22Rv1 (cell line): ENCODE measurements around the gene IL17RA.

Experiments used
- H3K27ac ChIP-seq: fragments of 450-650 bp; 2 replicates; pipeline ENCODE4 v1.5.1; 2017
- CTCF ChIP-seq: fragments of 450-650 bp; IDR thresholded peaks from 2 replicates; pipeline ENCODE4 v1.5.1; 2017; ENCODE audit warnings: mild to moderate bottlenecking
- ZFX ChIP-seq: fragments of 450-650 bp; IDR thresholded peaks from 2 replicates; pipeline ENCODE4 v1.6.1; 2017; ENCODE audit warnings: antibody characterized with exemption, borderline replicate concordance

The IL17RA gene

GRCh38 chr22:17109113-17109865, 24.5 kb downstream of the IL17RA start:
- no peak overlapping the region for H3K27ac ChIP-seq
- TF ChIP-seq ZFX: no peak

- TF ChIP-seq ZFX: no peak
- no peak for TF ChIP-seq CTCF
- no peak overlapping the region for H3K27ac ChIP-seq
These were observed 25.2 kb downstream of the IL17RA start for GRCh38 chr22:17109976-17110375.

GRCh38 chr22:17110791-17111550, 26.2 kb downstream of the IL17RA start:
- TF ChIP-seq CTCF (no peak), ZFX (no peak)
- no peak overlapping the region for H3K27ac ChIP-seq

DNA sequence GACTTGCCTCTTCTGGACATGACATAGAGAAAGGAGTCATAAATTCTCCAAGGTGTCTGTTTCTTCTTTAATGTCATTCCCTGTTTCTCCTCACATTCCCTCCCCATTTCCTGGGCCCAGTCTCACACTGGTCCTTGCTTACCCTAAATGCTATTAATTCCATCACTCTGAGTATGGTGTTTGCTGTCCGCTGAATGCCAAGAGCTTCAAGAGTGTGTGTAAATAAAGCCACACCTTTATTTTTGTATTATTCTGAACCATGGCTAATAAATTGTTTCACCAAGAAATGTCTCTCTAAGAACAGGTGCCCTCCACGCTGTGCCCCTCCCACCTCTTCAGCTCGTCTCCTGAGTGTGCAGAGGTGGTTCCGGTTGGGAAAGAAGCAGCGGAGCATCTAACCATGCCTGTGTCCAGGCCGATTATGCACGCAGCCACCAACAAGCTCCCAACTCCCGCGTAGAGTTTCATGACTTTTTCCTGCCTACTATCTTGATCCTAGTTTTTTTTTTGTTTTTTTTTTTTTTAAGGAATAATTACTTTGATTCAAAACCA, 27.8 kb downstream of the IL17RA start:
- TF ChIP-seq CTCF (no peak), ZFX (no peak)
- no peak overlapping the region for H3K27ac ChIP-seq

DNA sequence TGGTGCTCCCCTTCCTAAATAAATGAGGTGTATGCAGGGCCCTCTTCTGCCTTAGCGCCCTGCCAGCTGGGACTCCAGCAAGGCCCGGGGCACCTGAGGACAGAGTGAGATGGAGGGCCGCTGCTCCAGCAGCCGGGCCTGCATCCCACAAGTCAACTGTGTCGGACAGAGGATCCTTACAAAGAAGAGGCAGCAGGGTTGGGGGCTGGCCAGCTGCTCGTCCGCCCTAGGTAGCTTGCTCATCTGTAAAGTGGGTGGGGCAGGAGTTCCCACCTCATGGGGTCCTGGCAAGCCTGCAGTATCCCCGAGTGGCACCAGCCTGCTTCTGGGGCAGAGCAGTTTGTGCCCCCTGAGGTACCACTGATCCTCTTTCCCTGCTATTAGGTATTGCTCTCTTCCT, 28.8 kb downstream of the IL17RA start:
- no peak overlapping the region for H3K27ac ChIP-seq
- no peak for TF ChIP-seq CTCF
- no peak for TF ChIP-seq ZFX

- TF ChIP-seq CTCF (no peak), ZFX (no peak)
- no peak overlapping the region for H3K27ac ChIP-seq
These were observed 29.5 kb downstream of the IL17RA start for GRCh38 chr22:17114173-17114897.

DNA sequence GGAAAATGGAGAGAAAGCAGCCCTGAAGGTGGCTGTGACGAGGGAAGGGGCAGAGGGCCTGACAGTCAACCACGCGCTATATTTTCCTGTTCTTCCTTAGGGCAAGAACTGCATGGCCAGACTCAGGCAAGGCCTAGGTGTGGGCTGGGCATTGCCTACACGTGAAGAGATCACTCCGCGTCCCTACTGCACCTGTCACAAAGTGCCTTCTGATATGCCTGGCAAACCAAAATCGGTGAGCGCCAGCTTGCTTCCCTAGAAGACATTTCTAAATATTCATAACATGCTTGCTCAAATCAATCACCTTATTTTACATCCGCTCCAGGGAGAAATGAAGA, 30.1 kb downstream of the IL17RA start:
- no peak for TF ChIP-seq ZFX
- TF ChIP-seq CTCF: no peak
- H3K27ac ChIP-seq: no peak overlapping the region
